NCI-H510A (cell line): ENCODE results near the gene RPP38.
A peak's percentile ranks its signal among the peaks of the same experiment; 100 is the strongest.

Experiments
- DNase-seq: peaks from one replicate; lab custom pipeline; 2025; lab: John Stamatoyannopoulos, UW

Gene RPP38

GRCh38 chr10:15097011-15097812 lies at the start of gene RPP38:
Gene RPP38 (plus strand): TSS chr10:15097355. CDS start chr10:15103315, 5,960 bp downstream.
- peak; percentile 78 for DNase-seq

- no peak for DNase-seq
Measured at GRCh38 chr10:15049533-15049932, 47.6 kb upstream of the RPP38 start.

DNA sequence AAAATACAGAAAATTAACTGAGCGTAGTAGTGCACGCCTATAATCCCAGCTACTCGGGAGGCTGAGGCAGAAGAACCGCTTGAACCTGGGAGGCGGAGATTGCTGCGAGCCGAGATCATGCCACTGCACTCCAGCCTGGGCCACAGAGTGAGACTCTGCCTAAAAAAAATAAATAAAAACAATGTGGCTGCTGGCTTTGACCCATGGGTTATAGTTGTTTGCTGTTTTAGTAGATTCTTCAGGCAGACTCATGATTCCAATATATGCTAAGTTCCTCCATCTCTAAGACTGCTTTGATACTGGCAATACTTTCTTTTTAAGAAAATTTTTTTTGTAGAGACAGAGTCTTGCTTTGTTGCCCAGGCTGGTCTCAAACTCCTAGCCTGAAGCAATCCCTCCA lies 45.0 kb upstream of the RPP38 start:
- DNase-seq: no peak

DNA sequence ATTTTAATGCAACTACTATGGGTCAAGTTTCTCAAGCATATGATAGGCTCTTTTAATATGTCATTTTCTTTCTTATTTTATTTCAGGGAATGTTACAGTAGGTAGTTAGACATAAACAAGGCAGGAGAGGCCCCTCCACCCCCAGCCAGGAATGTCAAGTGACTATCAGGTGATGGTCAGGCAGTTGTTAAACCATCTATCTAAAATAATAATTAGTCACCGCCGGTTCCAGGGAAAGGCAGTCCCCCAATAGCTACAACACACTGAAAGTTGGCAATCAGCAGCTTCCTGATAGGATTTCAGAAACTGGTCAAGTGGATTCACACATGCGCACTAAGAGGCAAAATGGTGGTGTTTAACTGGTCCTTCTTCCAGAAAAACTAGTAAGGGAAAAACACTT lies 44.1 kb upstream of the RPP38 start:
- no peak for DNase-seq

DNA sequence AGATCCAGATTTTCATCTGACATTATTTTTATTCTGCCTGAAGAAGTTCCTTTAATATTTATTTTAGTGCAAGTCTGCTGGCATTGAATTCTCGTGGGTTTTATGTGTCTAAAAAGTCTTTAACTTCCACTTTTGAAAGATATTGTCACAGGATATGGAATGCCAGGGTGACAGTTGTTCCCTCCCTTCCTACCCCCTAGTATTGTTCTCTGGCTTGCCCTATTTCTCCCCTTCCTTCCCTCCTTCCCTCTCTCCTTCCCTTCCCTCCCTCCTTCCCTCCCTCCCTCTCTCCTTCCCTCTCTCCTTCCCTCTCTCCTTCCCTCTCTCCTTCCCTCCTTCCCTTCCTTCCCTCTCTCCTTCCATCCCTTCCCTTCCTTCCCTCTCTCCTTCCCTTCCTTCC lies 38.5 kb upstream of the RPP38 start:
- DNase-seq: no peak

GRCh38 chr10:15059914-15060313 lies 37.2 kb upstream of the RPP38 start:
- no peak for DNase-seq

DNA sequence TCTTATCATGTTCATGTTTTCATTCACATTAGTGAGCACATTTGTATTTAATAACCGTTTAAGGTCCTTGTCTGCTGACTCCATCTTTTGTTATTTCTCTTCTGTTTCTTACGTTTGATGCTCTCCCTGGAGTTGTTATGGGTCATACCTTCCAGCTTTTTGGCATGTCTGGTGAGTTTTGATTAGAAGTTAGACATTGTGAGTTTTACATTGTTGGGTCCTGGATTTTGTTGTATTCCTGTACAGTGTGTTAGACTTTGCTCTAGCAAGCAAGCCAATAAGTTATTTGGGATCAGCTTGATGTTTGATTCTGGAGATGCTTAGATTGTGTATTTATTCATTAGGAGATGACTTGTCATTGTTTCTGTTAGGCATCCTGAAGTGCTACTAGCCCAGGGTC lies 36.5 kb upstream of the RPP38 start:
- DNase-seq: no peak

DNA sequence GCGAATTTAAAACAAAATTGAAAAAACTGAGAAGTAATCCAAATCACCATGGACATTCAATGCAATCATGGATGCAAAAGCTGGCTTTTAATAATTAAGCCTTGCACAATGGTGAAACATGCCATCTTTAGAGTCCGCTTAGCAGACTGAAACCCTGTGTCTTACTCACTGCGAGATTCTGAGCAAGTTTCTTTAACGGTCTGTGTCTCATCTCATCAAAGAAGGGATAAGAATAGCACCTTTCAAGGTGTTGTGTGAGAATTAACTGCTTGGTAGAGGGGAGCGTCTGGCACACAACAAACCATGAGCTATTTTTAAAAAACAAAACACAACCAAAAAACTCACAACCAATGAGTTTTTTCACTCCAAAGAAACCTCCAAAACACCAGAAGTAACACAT lies 30.0 kb upstream of the RPP38 start:
- no peak for DNase-seq

GRCh38 chr10:15068802-15069201 lies 28.4 kb upstream of the RPP38 start:
- DNase-seq: no peak

DNA sequence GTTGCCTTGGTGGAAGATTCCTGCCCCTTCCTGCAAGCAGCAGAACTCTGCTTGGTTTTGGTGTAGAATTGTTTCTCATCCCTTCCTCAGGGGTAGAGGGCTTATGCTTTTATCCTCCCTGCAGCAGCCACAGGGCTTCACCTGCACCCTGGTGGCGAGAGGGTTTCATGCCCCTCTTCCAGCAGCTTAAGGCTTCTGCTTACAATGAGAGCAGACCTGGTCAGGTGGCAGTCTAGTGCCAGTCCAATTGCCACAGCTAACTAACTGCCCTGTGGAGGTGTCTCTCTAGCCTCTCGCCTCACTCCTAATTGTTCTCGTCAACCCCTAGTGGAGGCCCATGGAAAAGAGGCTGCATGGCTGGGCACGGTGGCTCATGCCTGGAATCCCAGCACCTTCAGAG lies 27.9 kb upstream of the RPP38 start:
- no peak for DNase-seq

DNA sequence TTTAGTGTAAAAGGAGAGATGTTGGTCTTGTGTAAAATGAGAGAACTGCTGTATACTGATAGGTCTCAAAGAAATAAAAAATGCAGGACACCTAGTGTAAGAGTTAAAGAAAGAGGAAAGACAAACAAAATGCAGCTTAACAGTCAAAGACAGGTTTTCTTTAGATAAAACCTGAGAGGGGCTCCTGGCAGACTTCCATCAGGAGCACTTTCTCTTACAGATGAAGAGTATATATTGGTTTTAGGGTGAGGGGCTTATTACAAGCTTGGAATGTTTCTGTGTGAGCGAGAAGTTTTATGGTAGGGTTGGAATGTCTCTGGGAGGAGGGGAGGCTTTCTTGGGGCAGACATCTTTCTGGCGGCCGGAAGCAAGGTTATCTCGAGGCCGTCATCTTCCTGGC lies 24.8 kb upstream of the RPP38 start:
- no peak for DNase-seq

DNA sequence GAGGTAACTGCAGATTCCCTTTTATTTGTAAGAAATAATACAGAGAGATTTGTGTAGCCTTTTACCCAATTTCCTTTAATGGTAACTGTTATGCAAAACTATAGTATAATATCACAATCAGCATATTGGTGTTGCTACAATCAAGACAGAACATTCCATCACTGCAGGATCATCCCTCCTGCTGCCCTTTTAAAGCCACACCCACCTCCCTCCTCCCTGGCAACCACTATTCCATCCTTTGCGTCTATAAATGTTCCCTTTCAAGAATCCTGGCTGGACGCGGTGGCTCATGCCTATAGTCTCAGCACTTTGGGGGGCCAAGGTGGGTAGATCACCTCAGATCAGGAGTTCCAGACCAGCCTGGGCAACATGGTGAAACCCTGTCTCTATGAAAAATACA lies 21.7 kb upstream of the RPP38 start:
- DNase-seq: no peak

GRCh38 chr10:15083674-15084501 lies 13.3 kb upstream of the RPP38 start:
- no peak for DNase-seq

DNA sequence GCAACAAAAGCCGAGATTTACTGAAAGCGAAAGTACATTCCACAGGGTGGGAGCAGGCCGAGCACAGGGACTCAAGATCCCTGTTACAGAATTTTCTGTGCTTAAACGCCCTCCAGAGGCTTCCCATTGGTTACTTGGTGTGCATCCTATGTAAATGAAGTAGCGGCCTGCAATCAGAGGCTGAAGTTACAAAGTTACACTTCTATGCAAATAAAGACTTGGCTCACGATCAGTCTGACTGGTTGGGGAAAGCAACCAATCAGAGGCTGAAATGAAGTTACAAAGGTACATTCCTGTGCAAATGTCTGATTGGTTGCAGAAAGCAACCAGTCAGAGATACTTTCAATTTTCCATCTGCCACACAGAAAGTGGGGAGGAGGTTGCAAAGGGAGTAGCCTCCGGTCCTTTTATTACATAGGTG lies 12.6 kb upstream of the RPP38 start:
- DNase-seq: no peak

DNA sequence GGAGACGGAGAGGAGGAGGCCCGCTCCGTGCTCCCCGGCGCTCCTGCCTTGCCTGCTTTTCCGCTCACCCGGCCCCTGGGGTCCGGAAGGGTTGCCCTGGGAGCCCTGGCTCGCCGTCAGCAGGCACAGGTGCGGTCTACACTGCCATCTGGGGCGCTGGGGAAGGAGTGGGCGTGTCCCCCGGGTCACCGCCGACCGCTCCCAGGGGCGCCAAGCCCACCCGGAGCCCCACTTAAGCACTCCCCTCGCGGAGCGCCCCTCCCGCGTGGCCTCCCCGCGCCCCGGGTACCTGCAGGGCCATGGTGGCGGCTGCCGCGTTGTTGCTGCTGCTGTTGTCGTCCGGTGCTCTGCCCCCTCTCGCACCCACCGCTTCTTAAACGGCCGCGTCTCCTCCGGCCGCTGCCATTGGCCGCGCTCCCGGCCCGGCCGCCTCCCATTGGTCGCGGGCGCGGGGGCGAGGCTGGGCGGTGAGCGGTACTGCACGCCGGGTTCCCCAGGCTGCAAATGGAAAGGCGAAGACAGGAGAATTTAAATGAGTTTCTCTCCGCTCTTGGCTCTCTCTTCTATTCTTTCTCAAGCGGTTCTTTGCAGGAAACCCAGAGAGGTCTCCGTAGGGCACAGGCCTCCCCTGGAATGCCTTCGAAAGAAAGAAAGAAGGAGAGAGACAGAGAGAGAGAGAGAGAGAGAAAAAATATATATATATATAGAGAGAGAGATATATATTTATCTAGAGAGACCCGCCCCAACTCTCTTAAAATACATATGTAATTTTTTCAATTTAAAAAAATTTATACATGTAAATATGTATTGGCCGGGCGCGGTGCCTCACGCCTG lies 8.5 kb upstream of the RPP38 start, which contains the start of gene ACBD7:
Gene ACBD7 (minus strand): TSS at position 349 of the 834 bp plus-strand sequence. CDS start 48 bp downstream, at position 301.
- peak; percentile 57 for DNase-seq

- DNase-seq: no peak
Measured at GRCh38 chr10:15091418-15091817, 5.7 kb upstream of the RPP38 start.

- no peak for DNase-seq
Measured at GRCh38 chr10:15092855-15093408, 4.2 kb upstream of the RPP38 start.

GRCh38 chr10:15096661-15097010 lies 519 bp upstream of the RPP38 start:
- no peak for DNase-seq

- no peak for DNase-seq
Measured at GRCh38 chr10:15099886-15100285, 2.7 kb downstream of the RPP38 start.

DNA sequence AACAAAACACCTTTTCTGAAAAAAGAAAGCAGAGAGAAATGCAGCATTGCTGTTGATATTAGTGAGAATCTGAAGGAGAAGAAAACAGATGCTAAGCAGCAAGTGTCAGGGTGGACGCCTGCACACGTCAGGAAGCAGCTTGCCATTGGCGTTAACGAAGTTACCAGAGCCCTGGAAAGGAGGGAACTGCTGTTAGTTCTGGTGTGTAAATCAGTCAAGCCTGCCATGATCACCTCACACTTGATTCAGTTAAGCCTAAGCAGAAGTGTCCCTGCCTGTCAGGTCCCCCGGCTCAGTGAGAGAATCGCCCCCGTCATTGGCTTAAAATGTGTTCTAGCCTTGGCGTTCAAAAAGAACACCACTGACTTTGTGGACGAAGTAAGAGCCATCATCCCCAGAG lies 6.4 kb downstream of the RPP38 start:
- DNase-seq: no peak

- no peak for DNase-seq
Measured at GRCh38 chr10:15106352-15107013, 9.3 kb downstream of the RPP38 start.
